Activated naive CD4-positive, alpha-beta T cell treated with anti-CD3 and anti-CD28 coated beads, Interleukin-2, amount 10 ng/mL, durations not matched to agents 7 days and 5 days (primary cell): ENCODE results near the gene PPP1R9B.

Source experiments
- CTCF ChIA-PET: fragments of 350-600 bp; sonication (Branson Sonifier 250); formaldehyde crosslinking; loops from one replicate; lab custom pipeline; 2021; ENCODE audit warnings: antibody characterized with exemption; lab: Charles Lee
- DNase-seq: peaks from one replicate; pipeline ENCODE4 v3.0.0-alpha.2; 2020
- H3K27ac Mint-ChIP-seq: one replicate; pipeline ENCODE4 v1.8.0; 2021; ENCODE audit warnings: mild to moderate bottlenecking, moderate library complexity, mixed read lengths
- H3K27me3 Mint-ChIP-seq: one replicate; pipeline ENCODE4 v1.8.0; 2021; ENCODE audit warnings: mild to moderate bottlenecking, mixed read lengths
- H3K36me3 Mint-ChIP-seq: one replicate; pipeline ENCODE4 v1.8.0; 2021; ENCODE audit warnings: mixed read lengths
- H3K4me1 Mint-ChIP-seq: one replicate; pipeline ENCODE4 v1.8.0; 2021; ENCODE audit warnings: mixed read lengths
- H3K4me3 Mint-ChIP-seq: one replicate; pipeline ENCODE4 v1.8.0; 2021; ENCODE audit warnings: mild to moderate bottlenecking, moderate library complexity, mixed read lengths
- H3K9me3 Mint-ChIP-seq: one replicate; pipeline ENCODE4 v1.8.0; 2021; ENCODE audit warnings: mixed read lengths

Gene PPP1R9B

DNA sequence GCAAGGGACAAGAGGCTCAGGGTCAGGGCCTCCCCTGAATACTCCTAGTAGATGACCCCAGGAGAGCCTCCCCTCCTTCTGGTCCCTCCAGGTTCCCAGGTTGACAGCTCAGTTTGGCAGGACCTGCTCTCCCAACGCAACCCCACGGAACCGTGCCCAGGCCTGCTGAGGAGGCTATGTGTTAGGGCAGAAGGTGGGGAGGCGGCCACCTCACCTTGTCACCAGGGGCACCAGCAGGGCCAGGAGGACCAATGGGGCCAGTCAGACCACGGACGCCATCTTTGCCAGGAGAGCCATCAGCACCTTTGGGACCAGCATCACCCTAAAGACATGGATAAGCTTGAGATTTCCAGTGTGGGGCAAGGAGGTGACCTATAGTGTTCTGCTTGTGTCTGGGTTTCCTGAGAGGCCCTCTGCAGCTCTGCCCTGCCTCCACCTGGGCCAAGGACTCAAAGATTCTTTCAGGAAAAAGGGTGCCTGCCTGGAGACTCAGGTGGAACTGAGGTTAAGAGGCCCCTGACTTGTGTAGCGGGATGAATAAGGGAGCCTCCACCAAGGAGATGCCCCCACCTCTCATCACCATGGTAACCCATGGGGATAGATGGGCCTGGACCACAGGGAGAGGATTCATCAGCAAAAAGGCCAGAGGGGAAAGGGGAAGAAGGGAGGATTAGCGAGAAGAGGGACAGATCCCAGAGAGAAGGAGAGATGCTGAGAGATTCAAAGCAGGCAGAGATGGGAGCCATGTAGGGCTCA is 40.3 kb upstream of the PPP1R9B start:
- Mint-ChIP-seq H3K27ac (no peak overlapping the region), H3K36me3 (no peaks in the 10 kb centered on the region), H3K9me3 (no peaks in the 10 kb centered on the region), H3K27me3 (peaks cover 73% of the 10 kb centered on the region), H3K4me1 (no peaks in the 10 kb centered on the region), H3K4me3 (no peak overlapping the region)
- no peak for DNase-seq
- CTCF ChIA-PET, result interaction anchor here (1.5 to 1.6 kb wide), 2 partner anchors 10 to 21 kb away, joined by 4 read pairs; no protein-coding TSS in a partner anchor

DNA sequence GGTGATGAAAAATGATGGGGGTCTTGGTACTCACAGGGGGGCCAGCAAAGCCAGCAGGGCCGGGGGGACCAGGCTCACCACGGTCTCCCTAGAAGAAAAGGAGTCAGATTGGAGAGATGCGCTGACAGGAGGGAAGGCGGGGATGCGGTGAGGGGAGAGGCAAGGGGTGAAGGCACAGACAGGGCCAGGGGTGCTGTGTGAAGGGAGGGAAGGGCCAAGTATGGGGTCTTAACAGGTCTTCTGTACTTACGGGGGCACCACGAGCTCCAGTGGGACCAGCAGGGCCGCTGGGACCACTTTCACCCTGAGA is 39.8 kb upstream of the PPP1R9B start:
- H3K4me1 Mint-ChIP-seq, result no peaks in the 10 kb centered on the region
- CTCF ChIA-PET, result interaction anchor here (1.5 to 1.6 kb wide), 2 partner anchors 10 to 21 kb away, joined by 4 read pairs; no protein-coding TSS in a partner anchor
- peaks cover 72% of the 10 kb centered on the region for H3K27me3 Mint-ChIP-seq
- no peak for DNase-seq
- H3K27ac Mint-ChIP-seq, result no peak overlapping the region
- H3K36me3 Mint-ChIP-seq, result no peaks in the 10 kb centered on the region
- no peak overlapping the region for H3K4me3 Mint-ChIP-seq
- H3K9me3 Mint-ChIP-seq, result no peaks in the 10 kb centered on the region

DNA sequence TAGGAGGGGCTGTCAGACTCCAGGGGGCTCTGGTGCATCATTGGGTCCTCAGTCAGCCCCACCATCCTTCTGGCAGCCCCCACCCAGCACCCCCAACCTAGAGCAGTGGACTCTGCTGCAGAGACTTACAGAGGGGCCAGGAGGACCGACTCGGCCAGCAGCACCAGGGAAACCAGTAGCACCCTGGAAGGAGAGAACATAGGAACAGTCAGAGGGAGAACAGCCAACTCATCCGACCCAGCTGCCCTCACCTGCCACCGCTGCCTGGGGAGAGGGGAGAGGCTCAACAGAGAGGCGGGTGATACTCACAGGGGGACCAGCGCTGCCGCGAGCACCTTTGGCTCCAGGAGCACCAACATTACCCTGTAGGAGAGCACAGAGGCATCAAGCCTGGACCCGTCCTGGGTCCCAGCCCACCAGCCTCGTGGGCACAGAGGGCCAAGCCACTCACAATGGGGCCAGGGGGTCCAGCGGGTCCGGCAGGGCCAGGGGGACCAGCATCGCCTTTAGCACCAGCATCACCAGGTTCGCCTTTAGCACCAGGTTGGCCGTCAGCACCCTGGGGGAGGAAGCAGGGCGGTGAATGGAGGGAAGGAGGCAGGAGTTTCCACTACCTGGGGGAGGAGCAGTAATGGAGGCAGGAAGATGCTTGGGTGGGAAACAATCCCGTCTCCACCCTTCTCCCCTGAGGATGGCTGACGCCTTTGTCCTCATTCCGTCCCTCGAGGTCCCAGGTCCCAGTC is 39.2 kb upstream of the PPP1R9B start:
- Mint-ChIP-seq H3K9me3 (no peaks in the 10 kb centered on the region), H3K27ac (no peak overlapping the region), H3K27me3 (peaks cover 74% of the 10 kb centered on the region), H3K4me1 (peaks cover 2% of the 10 kb centered on the region), H3K4me3 (no peak overlapping the region), H3K36me3 (no peaks in the 10 kb centered on the region)
- no peak for DNase-seq
- CTCF ChIA-PET, result interaction anchor here (0.8 to 1.6 kb wide), 2 partner anchors 11 to 12 kb away, joined by 3 to 4 read pairs; no protein-coding TSS in a partner anchor

DNA sequence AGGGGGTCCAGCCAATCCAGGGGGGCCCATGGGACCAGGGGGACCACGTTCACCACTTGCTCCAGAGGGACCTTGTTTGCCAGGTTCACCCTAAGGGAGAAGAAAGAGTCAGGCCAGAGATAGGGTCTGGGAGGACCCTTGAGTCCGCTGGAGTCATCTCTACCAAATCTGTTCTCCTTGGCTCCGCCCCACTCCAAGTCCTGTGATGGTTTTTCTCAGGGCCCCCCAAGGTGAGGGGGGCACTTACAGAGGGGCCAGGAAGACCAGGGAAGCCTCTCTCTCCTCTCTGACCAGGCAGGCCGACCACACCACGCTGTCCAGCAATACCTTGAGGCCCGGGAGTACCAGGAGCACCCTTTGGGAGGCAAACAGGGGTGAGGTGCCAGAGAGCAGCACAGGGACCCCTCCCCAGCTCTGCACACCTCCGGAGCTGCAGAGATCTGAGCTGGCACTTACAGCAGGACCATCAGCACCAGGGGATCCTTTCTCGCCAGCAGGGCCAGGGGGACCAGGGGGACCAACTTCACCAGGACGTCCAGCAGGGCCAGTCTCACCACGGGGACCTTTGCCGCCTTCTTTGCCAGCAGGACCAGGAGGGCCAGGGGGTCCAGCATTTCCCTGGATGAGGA is 38.6 kb upstream of the PPP1R9B start:
- DNase-seq, result no peak
- no peaks in the 10 kb centered on the region for H3K36me3 Mint-ChIP-seq
- H3K4me1 Mint-ChIP-seq, result peaks cover 8% of the 10 kb centered on the region
- CTCF ChIA-PET, result interaction anchor here (0.8 to 1.1 kb wide), 3 partner anchors 8 to 109 kb away, joined by 3 to 5 read pairs (median 3); no protein-coding TSS in a partner anchor
- H3K27me3 Mint-ChIP-seq, result peaks cover 72% of the 10 kb centered on the region
- no peaks in the 10 kb centered on the region for H3K9me3 Mint-ChIP-seq
- no peak overlapping the region for H3K4me3 Mint-ChIP-seq
- H3K27ac Mint-ChIP-seq, result peak overlapping the region; percentile 11

DNA sequence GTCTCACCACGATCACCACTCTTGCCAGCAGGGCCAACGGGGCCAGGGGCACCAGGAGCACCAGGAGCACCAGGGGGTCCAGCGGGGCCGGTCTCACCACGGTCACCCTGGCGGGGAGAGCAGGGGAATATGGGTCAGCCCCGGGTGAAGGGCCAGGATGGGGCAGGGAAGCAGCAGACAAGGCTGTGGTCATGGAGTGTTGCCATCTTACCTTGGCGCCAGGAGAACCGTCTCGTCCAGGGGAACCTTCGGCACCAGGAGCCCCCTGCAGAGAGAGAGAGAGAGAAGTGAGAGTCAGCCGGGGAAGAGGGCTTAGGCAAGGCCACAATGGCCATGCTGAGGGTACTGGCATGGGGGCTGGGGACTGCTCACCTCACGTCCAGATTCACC is 38.0 kb upstream of the PPP1R9B start:
- no peak for DNase-seq
- Mint-ChIP-seq H3K27me3 (peaks cover 71% of the 10 kb centered on the region), H3K4me1 (peaks cover 13% of the 10 kb centered on the region), H3K36me3 (no peaks in the 10 kb centered on the region), H3K9me3 (no peaks in the 10 kb centered on the region), H3K4me3 (no peak overlapping the region), H3K27ac (peak overlapping the region; percentile 34)
- CTCF ChIA-PET, result interaction anchor here (1.0 to 1.4 kb wide), 3 partner anchors 8 to 110 kb away, joined by 3 to 5 read pairs (median 5); no protein-coding TSS in a partner anchor

DNA sequence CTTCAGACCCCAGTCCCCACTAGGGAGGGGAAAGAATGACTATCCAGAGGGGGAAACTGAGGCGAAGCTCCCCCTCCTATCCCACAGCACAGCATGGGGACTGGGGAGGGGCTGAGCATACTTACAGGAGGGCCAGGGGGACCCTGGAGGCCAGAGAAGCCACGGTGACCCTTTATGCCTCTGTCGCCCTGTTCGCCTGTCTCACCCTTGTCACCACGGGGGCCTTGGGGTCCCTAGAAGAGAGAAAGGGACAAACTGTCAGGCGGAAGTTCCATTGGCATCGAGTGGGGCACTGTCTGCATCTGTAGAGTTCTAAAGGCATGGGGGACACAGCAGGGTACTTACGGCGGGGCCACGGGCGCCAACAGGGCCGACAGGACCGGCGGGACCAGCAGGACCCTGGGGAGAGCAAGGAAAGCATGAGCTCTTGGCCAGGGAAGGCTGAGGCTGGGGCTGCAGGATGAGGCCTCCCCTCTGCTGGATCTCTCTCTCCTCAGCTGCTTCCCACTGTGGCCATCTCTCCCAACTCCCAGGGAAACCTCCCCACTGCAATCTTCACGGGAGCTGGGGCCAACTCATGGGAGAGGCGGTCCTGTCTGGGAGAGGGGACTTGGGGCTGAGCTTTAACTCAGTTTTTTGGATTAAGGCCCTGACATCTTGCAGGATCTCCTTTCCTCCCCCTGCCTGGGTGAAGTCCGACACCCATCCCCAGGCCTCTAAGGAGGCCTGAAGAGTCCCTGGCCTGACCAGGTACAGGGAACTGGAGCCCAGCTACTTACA is 37.5 kb upstream of the PPP1R9B start:
- no peaks in the 10 kb centered on the region for H3K9me3 Mint-ChIP-seq
- CTCF ChIA-PET, result interaction anchor here (1.0 to 1.4 kb wide), 4 partner anchors 9 to 110 kb away, joined by 3 to 5 read pairs (median 4); no protein-coding TSS in a partner anchor
- peaks cover 72% of the 10 kb centered on the region for H3K27me3 Mint-ChIP-seq
- H3K4me3 Mint-ChIP-seq, result no peak overlapping the region
- H3K36me3 Mint-ChIP-seq, result no peaks in the 10 kb centered on the region
- H3K27ac Mint-ChIP-seq, result no peak overlapping the region
- H3K4me1 Mint-ChIP-seq, result peaks cover 19% of the 10 kb centered on the region
- no peak for DNase-seq

DNA sequence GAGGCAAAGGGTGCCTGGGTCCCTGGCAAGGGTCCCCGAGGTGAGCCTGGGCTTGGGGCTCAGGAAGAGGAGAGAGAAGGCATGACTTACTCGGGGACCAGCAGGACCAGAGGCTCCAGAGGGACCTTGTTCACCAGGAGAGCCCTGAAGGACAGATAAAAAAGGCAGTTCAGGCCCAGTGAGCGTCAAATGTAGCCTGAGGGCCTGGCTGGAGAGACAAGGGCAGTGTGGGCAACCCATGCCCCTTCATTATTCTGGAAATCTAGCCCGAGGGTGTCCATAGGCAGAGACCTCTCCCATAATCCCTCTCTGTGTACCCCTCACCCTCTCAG is 36.9 kb upstream of the PPP1R9B start:
- Mint-ChIP-seq H3K4me1 (peaks cover 22% of the 10 kb centered on the region), H3K4me3 (no peak overlapping the region), H3K9me3 (no peaks in the 10 kb centered on the region), H3K27ac (peak overlapping the region; percentile 28), H3K27me3 (peaks cover 69% of the 10 kb centered on the region), H3K36me3 (no peaks in the 10 kb centered on the region)
- CTCF ChIA-PET, result interaction anchor here (1.1 to 1.4 kb wide), 2 partner anchors 11 to 13 kb away, joined by 4 to 5 read pairs; no protein-coding TSS in a partner anchor
- DNase-seq, result no peak

DNA sequence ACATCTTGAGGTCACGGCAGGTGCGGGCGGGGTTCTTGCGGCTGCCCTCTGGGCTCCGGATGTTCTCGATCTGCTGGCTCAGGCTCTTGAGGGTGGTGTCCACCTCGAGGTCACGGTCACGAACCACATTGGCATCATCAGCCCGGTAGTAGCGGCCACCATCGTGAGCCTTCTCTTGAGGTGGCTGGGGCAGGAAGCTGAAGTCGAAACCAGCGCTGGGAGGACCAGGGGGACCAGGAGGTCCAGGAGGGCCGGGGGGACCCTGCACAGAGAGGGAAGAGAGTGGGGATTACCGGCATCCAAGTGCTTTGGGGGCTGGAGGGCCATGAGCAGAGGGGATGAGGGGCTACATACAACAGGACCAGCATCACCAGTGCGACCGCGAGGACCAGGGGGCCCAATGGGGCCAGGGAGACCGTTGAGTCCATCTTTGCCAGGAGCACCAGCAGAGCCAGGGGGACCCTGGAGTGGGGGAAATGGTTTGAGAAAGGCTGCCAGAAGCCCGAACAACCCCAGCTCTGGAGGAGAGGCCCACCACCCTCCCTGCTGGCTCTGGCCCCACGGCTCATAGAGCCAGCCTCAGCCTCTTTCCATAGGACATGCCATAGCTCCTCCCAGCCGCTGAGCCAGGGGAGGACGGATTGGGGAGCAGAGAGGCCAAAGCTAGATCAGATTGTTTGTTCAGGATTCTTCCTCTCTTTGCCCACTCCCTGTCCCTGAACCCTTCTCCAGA is 36.4 kb upstream of the PPP1R9B start:
- Mint-ChIP-seq H3K36me3 (no peaks in the 10 kb centered on the region), H3K4me1 (peaks cover 25% of the 10 kb centered on the region), H3K27me3 (peaks cover 70% of the 10 kb centered on the region), H3K9me3 (no peaks in the 10 kb centered on the region), H3K4me3 (no peak overlapping the region), H3K27ac (peak overlapping the region; percentile 28)
- DNase-seq, result no peak
- CTCF ChIA-PET, result interaction anchor here (1.1 to 1.4 kb wide), 3 partner anchors 11 to 13 kb away, joined by 3 to 5 read pairs (median 4); no protein-coding TSS in a partner anchor

DNA sequence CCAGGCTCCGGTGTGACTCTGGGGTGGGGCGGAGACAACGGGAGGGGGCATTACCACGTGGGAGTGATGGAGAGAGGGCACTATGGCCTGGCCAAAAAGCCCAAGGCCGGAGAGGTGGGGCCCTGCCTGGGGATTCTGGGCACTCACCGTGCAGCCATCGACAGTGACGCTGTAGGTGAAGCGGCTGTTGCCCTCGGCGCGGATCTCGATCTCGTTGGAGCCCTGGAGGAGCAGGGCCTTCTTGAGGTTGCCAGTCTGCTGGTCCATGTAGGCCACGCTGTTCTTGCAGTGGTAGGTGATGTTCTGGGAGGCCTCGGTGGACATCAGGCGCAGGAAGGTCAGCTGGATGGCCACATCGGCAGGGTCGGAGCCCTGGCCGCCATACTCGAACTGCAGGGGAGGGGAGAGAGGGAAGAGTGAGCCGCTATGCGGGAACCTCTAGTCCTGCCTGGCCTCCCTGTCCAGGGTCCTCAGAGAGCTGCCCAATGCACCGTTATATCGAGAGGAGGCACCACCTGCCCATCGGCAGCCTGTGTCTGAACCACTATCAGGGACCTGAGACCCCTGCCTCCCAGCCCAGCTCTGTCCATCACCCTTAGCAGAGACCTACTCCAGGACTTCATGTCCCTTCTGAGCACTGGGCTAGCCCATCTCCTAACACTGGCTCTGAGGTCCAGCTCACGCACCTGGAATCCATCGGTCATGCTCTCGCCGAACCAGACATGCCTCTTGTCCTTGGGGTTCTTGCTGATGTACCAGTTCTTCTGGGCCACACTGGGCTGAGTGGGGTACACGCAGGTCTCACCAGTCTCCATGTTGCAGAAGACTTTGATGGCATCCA is 35.4 kb upstream of the PPP1R9B start:
- no peak overlapping the region for H3K4me3 Mint-ChIP-seq
- peaks cover 27% of the 10 kb centered on the region for H3K4me1 Mint-ChIP-seq
- H3K27ac Mint-ChIP-seq, result no peak overlapping the region
- CTCF ChIA-PET, result interaction anchor here (0.6 to 1.3 kb wide), 2 partner anchors 9 to 12 kb away, joined by 3 to 4 read pairs; no protein-coding TSS in a partner anchor
- peaks cover 73% of the 10 kb centered on the region for H3K27me3 Mint-ChIP-seq
- no peaks in the 10 kb centered on the region for H3K36me3 Mint-ChIP-seq
- DNase-seq, result no peak
- H3K9me3 Mint-ChIP-seq, result no peaks in the 10 kb centered on the region

DNA sequence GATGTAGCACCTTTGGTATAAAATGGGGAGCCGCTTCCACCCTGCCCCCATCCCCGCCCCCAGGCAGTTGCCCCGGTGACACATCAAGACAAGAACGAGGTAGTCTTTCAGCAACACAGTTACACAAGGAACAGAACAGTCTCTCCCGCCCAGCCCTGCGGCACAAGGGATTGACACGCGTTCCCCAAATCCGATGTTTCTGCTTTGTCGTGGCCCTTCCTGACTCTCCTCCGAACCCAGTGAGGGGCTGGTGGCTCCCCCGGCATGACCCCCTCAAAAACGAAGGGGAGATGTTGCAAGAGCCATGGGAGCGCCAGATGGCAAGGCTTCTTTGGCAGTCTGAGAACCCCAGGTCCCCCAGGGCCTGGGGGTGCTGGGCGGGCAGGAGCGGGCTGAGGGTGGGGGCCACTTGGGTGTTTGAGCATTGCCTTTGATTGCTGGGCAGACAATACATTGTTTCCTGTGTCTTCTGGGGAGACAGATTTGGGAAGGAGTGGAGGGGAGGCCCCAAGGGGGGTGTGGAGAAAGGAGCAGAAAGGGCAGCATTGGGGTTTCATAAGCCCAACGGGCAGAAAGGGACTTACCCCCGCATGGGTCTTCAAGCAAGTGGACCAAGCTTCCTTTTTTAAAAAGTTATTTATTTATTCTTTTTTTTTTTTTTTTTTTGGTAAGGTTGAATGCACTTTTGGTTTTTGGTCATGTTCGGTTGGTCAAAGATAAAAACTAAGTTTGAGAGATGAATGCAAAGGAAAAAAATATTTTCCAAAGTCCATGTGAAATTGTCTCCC is 34.3 kb upstream of the PPP1R9B start:
- H3K36me3 Mint-ChIP-seq, result no peaks in the 10 kb centered on the region
- CTCF ChIA-PET, result no interaction called here
- H3K4me1 Mint-ChIP-seq, result peaks cover 27% of the 10 kb centered on the region
- DNase-seq, result no peak
- peaks cover 72% of the 10 kb centered on the region for H3K27me3 Mint-ChIP-seq
- H3K27ac Mint-ChIP-seq, result no peak overlapping the region
- H3K4me3 Mint-ChIP-seq, result no peak overlapping the region
- no peaks in the 10 kb centered on the region for H3K9me3 Mint-ChIP-seq

DNA sequence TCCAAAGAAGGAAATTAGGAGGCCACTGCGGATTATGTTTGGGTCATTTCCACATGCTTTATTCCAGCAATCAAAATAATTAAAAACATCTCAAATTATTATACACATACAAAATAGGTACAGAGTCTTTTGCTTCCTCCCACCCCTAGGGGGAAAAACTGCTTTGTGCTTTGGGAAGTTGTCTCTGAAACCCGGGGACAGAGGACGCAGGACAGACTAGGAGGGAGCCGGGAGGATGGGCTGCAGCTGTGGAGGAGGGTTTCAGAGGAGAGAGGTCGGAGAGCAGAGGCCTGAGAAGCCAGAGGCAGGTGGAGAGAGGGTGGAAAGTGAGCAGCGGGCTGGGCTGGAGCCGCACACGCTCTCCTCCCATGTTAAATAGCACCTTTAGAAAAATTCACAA is 33.6 kb upstream of the PPP1R9B start:
- Mint-ChIP-seq H3K27me3 (peaks cover 70% of the 10 kb centered on the region), H3K27ac (peak overlapping the region; percentile 19), H3K36me3 (no peaks in the 10 kb centered on the region), H3K4me3 (peak overlapping the region; percentile 23), H3K4me1 (peaks cover 27% of the 10 kb centered on the region), H3K9me3 (no peaks in the 10 kb centered on the region)
- no peak for DNase-seq
- CTCF ChIA-PET, result no interaction called here
